ENCODE measurements around the gene SSR1.

Gene SSR1

DNA sequence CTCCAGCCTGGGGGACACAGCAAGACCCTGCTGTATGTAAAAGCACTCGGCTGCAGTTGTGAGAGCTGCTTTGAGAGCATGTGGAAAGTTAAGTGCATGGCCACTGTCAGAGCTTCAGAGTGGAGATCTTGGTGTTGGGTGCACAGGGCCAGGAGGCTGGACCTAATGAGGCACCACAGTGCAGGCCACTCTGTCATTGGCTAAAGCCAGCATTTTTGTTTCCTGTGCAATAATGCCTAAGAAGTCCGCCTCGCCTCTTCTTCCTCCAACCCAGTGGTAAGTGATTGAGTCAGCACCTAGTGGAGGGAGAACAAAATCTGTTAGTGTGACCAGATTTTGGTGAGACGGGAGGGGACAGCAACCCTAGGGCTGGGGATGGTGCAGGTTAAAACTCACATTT is 60.6 kb downstream of the SSR1 start:
- no peaks in the 10 kb centered on the region for H3K27me3 ChIP-seq (ENCODE audit: insufficient read depth, low read length, poor library complexity, severe bottlenecking)
- H3K4me3 ChIP-seq (ENCODE audit: low read length, poor library complexity, severe bottlenecking) = no peak overlapping the region
- no peaks in the 10 kb centered on the region for H3K4me1 ChIP-seq (ENCODE audit: insufficient read depth, low read length, poor library complexity, severe bottlenecking)
- no peak overlapping the region for H2AFZ ChIP-seq (ENCODE audit: low read length)
- H3K4me2 ChIP-seq (ENCODE audit: low read depth, low read length, poor library complexity, severe bottlenecking) = no peak overlapping the region
- no peaks in the 10 kb centered on the region for H3K9me3 ChIP-seq (ENCODE audit: insufficient read depth, low read depth, low read length)
- no peak overlapping the region for H3K9ac ChIP-seq (ENCODE audit: low read depth, low read length, poor library complexity, severe bottlenecking)
- no peaks in the 10 kb centered on the region for H4K20me1 ChIP-seq (ENCODE audit: insufficient read depth, low read length, poor library complexity, severe bottlenecking)
- H3K36me3 ChIP-seq (ENCODE audit: insufficient read depth, low read length) = peaks cover 33% of the 10 kb centered on the region; the same call in 1 of the 2 replicates
- H3K9me2 ChIP-seq (replicated peaks; ENCODE audit: low read depth, low read length) = no peaks in the 10 kb centered on the region
- H3K79me2 ChIP-seq (ENCODE audit: insufficient read depth, low read length) = no peaks in the 10 kb centered on the region
- no peaks in the 10 kb centered on the region for H3F3A ChIP-seq (ENCODE audit: low read depth)
- TF ChIP-seq EZH2phosphoT487 (IDR thresholded peaks at IDR 0.05; ENCODE audit: borderline replicate concordance) = no peak
- TF ChIP-seq, protein P1, sequence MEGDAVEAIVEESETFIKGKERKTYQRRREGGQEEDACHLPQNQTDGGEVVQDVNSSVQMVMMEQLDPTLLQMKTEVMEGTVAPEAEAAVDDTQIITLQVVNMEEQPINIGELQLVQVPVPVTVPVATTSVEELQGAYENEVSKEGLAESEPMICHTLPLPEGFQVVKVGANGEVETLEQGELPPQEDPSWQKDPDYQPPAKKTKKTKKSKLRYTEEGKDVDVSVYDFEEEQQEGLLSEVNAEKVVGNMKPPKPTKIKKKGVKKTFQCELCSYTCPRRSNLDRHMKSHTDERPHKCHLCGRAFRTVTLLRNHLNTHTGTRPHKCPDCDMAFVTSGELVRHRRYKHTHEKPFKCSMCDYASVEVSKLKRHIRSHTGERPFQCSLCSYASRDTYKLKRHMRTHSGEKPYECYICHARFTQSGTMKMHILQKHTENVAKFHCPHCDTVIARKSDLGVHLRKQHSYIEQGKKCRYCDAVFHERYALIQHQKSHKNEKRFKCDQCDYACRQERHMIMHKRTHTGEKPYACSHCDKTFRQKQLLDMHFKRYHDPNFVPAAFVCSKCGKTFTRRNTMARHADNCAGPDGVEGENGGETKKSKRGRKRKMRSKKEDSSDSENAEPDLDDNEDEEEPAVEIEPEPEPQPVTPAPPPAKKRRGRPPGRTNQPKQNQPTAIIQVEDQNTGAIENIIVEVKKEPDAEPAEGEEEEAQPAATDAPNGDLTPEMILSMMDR (conservative IDR thresholded peaks at IDR 0.05; ENCODE audit: low read length) = no peak

DNA sequence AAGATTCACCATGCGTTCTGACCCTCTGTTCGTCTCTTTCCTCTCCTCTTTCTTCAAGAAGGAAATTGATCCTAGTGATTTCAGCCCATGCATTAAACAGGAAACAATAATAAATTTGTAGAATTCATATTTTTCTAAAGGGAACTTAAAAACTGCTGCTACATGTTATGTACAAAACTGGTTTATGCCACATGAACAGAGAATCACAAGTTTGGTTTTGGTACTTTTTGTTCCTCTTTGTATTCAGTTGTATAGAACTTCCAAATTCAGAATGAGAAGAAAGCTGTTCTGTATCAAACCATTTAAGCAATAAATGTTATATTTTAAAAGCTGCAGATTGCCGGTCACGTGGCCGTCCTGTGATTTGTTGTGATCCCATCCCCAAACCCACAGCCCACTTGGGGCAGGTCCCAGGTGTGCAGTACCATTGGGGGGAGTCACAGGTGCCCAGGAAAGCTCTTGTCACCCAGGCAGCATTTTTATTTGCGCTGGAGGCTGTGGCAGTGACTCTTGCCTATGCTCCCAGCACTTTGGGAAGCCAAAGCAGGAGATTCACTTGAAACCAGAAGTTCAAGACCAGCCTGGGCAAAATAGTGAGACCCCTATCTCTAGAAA is 61.2 kb downstream of the SSR1 start:
- H3K4me2 ChIP-seq (ENCODE audit: low read depth, low read length, poor library complexity, severe bottlenecking) = no peak overlapping the region
- no peaks in the 10 kb centered on the region for H3K9me2 ChIP-seq (replicated peaks; ENCODE audit: low read depth, low read length)
- no peaks in the 10 kb centered on the region for H3K79me2 ChIP-seq (ENCODE audit: insufficient read depth, low read length)
- no peak overlapping the region for H3K9ac ChIP-seq (ENCODE audit: low read depth, low read length, poor library complexity, severe bottlenecking)
- no peak overlapping the region for H2AFZ ChIP-seq (ENCODE audit: low read length)
- H3K36me3 ChIP-seq (ENCODE audit: insufficient read depth, low read length) = peaks cover 39% of the 10 kb centered on the region; the same call in 1 of the 2 replicates
- no peaks in the 10 kb centered on the region for H4K20me1 ChIP-seq (ENCODE audit: insufficient read depth, low read length, poor library complexity, severe bottlenecking)
- no peak overlapping the region for H3K4me3 ChIP-seq (ENCODE audit: low read length, poor library complexity, severe bottlenecking)
- H3F3A ChIP-seq (ENCODE audit: low read depth) = no peaks in the 10 kb centered on the region
- no peaks in the 10 kb centered on the region for H3K27me3 ChIP-seq (ENCODE audit: insufficient read depth, low read length, poor library complexity, severe bottlenecking)
- H3K4me1 ChIP-seq (ENCODE audit: insufficient read depth, low read length, poor library complexity, severe bottlenecking) = no peaks in the 10 kb centered on the region
- no peak for TF ChIP-seq EZH2phosphoT487 (IDR thresholded peaks at IDR 0.05; ENCODE audit: borderline replicate concordance)
- TF ChIP-seq, protein P1 (conservative IDR thresholded peaks at IDR 0.05; ENCODE audit: low read length) = no peak
- H3K9me3 ChIP-seq (ENCODE audit: insufficient read depth, low read depth, low read length) = no peaks in the 10 kb centered on the region

DNA sequence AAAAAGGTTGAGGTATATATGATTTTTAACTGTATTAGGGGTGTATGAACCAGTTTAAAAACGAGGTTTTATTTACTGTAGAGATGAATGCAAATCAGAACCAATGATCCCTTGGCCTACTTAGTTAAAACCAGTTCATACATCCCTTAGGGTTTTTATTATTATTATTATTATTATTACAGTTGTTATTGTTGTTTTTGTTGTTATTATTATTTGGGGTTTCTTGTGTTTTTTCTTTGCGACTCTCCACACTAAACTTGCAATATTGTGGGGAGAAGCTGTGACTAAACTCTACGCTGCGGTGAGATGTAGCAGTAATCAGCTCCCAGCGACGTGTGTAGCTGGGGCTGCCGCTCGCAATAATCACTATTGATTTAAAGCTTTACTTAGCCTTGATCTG is 62.2 kb downstream of the SSR1 start:
- Histone ChIP-seq H3F3A (ENCODE audit: low read depth) (no peaks in the 10 kb centered on the region), H3K4me1 (ENCODE audit: insufficient read depth, low read length, poor library complexity, severe bottlenecking) (no peaks in the 10 kb centered on the region)

More for the DNA sequence above, 62.2 kb downstream of the SSR1 start:
- no peak overlapping the region for H3K4me2 ChIP-seq (ENCODE audit: low read depth, low read length, poor library complexity, severe bottlenecking)
- TF ChIP-seq, protein P1 (conservative IDR thresholded peaks at IDR 0.05; ENCODE audit: low read length) = no peak
- TF ChIP-seq EZH2phosphoT487 (IDR thresholded peaks at IDR 0.05; ENCODE audit: borderline replicate concordance) = no peak
- H3K79me2 ChIP-seq (ENCODE audit: insufficient read depth, low read length) = no peaks in the 10 kb centered on the region
- no peak overlapping the region for H3K9ac ChIP-seq (ENCODE audit: low read depth, low read length, poor library complexity, severe bottlenecking)
- no peaks in the 10 kb centered on the region for H3K9me3 ChIP-seq (ENCODE audit: insufficient read depth, low read depth, low read length)
- no peaks in the 10 kb centered on the region for H3K9me2 ChIP-seq (replicated peaks; ENCODE audit: low read depth, low read length)
- no peak overlapping the region for H3K4me3 ChIP-seq (ENCODE audit: low read length, poor library complexity, severe bottlenecking)
- H2AFZ ChIP-seq (ENCODE audit: low read length) = no peak overlapping the region
- no peaks in the 10 kb centered on the region for H3K27me3 ChIP-seq (ENCODE audit: insufficient read depth, low read length, poor library complexity, severe bottlenecking)
- H4K20me1 ChIP-seq (ENCODE audit: insufficient read depth, low read length, poor library complexity, severe bottlenecking) = no peaks in the 10 kb centered on the region
- H3K36me3 ChIP-seq (ENCODE audit: insufficient read depth, low read length) = peaks cover 48% of the 10 kb centered on the region; the same call in 1 of the 2 replicates

All from Loucy (cell line).